Measurements from ENCODE around the gene ARRB1. TPM values are rescaled to one million over a fixed set of nuclear protein-coding genes. Genes with fewer than 3 reads are reported as not detected.

The ARRB1 gene
- total and polyA plus RNA-seq, 4 donors, result 5.8 to 76.1 (median 21.0) TPM

DNA sequence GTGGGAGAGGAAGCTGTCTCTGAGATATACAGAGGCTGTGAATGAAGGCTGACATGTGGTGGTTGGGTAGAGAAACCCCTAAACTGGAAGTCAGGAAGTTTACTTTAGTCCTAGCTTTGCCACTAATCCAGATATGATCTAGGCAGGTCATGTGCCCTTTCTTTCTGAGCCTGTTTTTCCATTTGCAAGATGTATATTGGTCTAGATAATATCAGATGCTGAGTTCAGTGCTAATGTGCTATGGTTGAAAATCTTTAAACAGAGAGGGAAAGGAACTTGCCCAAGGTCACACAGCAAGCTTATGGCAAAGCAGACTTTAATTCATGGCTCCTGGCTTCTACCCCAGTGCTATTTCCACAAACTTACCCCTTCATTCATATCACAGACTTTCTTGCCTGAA is 136.6 kb downstream of the ARRB1 start:
- intact Hi-C loops (cut with DNase I), result no loop called here
- Histone ChIP-seq H3K27me3 (ENCODE audit: control insufficient read depth in 1 of 2, insufficient read depth in 2 of 2, low read length in 1 of 2) (no peaks in the 10 kb centered on the region), H3K9me3 (ENCODE audit: control insufficient read depth, low read length) (peaks cover 4% of the 10 kb centered on the region), H3K4me1 (ENCODE audit: control insufficient read depth in 1 of 2, insufficient read depth in 2 of 2, low read length in 2 of 2) (no peaks in the 10 kb centered on the region), H3K4me3 (ENCODE audit: low read length in 2 of 2) (no peak overlapping the region), H3K27ac (ENCODE audit: low read depth in 1 of 2, low read length in 2 of 2) (no peak overlapping the region), H3K36me3 (ENCODE audit: control insufficient read depth in 1 of 2, insufficient read depth in 2 of 2, low read length in 1 of 2) (no peaks in the 10 kb centered on the region)
- DNase-seq, result no peak
- no peak for ATAC-seq (ENCODE audit: low FRiP score)

DNA sequence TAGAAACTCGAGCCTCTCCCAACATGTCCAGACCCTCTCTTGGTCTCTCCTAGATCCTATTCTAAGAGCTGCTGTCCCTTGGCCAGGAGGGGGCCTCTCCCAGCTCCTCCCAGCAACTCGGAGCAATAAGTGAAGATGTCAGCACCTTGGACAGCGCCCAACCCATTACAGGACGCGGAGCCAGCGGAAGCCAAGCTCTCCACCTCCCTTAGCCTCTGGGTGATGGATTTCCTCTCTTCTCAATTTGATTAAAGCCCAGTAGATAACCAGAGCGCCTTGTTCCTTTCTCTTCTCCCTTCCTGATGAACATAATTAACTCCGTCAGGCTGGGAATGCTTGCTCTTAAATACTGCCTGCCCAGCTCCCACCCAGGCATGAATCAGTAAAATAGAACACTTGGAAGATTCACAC is 137.0 kb downstream of the ARRB1 start:
- Histone ChIP-seq H3K36me3 (ENCODE audit: control insufficient read depth in 1 of 2, insufficient read depth in 2 of 2, low read length in 1 of 2) (no peaks in the 10 kb centered on the region), H3K27me3 (ENCODE audit: control insufficient read depth in 1 of 2, insufficient read depth in 2 of 2, low read length in 1 of 2) (no peaks in the 10 kb centered on the region), H3K4me1 (ENCODE audit: control insufficient read depth in 1 of 2, insufficient read depth in 2 of 2, low read length in 2 of 2) (no peaks in the 10 kb centered on the region), H3K27ac (ENCODE audit: low read depth in 1 of 2, low read length in 2 of 2) (no peak overlapping the region), H3K4me3 (ENCODE audit: low read length in 2 of 2) (no peak overlapping the region), H3K9me3 (ENCODE audit: control insufficient read depth, low read length) (peaks cover 4% of the 10 kb centered on the region)
- peak; percentile 87 to 89 for DNase-seq
- intact Hi-C loops (cut with DNase I), result no loop called here
- ATAC-seq (ENCODE audit: low FRiP score), result no peak
- 1 to 3% methylated on average over 8 of the region's 8 CpGs for WGBS, 2 donors

Small RNA genes lying within 50 kb of the gene (microRNA-seq; reads per million reads assigned to microRNA genes)
- 7.0 to 22.6 reads per million in 2 donors for gene MIR326

Other genes starting within 250 kb of the ARRB1 start
- 100 to 1,000 TPM in 1 of 2 donors, 10 to 100 TPM in 1; 82.4 to 144 TPM for gene SLCO2B1, start 200.6 kb downstream of the ARRB1 start, total RNA-seq
- gene SLCO2B1, start 200.6 kb downstream of the ARRB1 start, polyA plus RNA-seq, result 10 to 100 TPM in 1 of 2 donors, 1 to 10 TPM in 1; 3.3 to 14.1 TPM
- gene TPBGL, start 110.9 kb downstream of the ARRB1 start, total RNA-seq, result under 1 TPM; 0.30 to 0.36 TPM
- gene TPBGL, start 110.9 kb downstream of the ARRB1 start, polyA plus RNA-seq, result not detected
- gene RPS3, start 47.9 kb upstream of the ARRB1 start, total RNA-seq, result 1,000 to 10,000 TPM; 1,466 to 1,593 TPM
- gene RPS3, start 47.9 kb upstream of the ARRB1 start, polyA plus RNA-seq, result 1,000 to 10,000 TPM; 2,194 to 3,688 TPM
- gene KLHL35, start 81.5 kb upstream of the ARRB1 start, total RNA-seq, result 1 to 10 TPM; 1.3 to 3.1 TPM
- gene KLHL35, start 81.5 kb upstream of the ARRB1 start, polyA plus RNA-seq, result 1 to 10 TPM in 1 of 2 donors, under 1 TPM in 1; 0.75 to 2.4 TPM
- 10 to 100 TPM; 29.4 to 53.0 TPM for gene GDPD5, start 174.3 kb upstream of the ARRB1 start, total RNA-seq
- 10 to 100 TPM in 1 of 2 donors, 1 to 10 TPM in 1; 3.5 to 38.9 TPM for gene GDPD5, start 174.3 kb upstream of the ARRB1 start, polyA plus RNA-seq
- 100 to 1,000 TPM; 206 to 256 TPM for gene SERPINH1, start 210.6 kb upstream of the ARRB1 start, total RNA-seq
- gene SERPINH1, start 210.6 kb upstream of the ARRB1 start, polyA plus RNA-seq, result 100 to 1,000 TPM in 1 of 2 donors, 10 to 100 TPM in 1; 59.4 to 112 TPM